ENCODE measurements around the gene SDHB.

DNA sequence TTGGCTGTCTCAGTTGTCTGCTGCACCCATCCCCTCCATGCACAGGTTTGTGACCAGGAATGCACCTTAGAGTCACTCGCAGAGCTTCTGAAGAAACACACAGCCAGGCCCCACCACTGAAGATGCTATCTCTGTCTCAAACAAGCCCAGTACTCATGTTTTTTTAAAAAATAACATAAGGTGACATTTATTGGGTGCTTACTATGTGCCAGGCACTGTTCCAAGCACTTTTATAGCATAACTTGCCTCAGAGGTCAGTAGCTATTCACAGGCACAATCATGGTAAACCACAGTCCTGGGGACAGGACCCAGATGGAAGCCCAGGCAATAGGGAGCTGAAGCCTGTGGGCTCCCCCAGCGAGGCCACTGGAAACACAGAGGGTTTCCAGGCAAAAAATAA is 33.3 kb downstream of the SDHB start:
- TF ChIP-seq, protein P1, sequence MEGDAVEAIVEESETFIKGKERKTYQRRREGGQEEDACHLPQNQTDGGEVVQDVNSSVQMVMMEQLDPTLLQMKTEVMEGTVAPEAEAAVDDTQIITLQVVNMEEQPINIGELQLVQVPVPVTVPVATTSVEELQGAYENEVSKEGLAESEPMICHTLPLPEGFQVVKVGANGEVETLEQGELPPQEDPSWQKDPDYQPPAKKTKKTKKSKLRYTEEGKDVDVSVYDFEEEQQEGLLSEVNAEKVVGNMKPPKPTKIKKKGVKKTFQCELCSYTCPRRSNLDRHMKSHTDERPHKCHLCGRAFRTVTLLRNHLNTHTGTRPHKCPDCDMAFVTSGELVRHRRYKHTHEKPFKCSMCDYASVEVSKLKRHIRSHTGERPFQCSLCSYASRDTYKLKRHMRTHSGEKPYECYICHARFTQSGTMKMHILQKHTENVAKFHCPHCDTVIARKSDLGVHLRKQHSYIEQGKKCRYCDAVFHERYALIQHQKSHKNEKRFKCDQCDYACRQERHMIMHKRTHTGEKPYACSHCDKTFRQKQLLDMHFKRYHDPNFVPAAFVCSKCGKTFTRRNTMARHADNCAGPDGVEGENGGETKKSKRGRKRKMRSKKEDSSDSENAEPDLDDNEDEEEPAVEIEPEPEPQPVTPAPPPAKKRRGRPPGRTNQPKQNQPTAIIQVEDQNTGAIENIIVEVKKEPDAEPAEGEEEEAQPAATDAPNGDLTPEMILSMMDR (IDR thresholded peaks at IDR 0.05 in 8 of 11, conservative IDR thresholded peaks at IDR 0.05 in 3 of 11) = no peak
- TF ChIP-seq POLR2A (IDR thresholded peaks at IDR 0.05) = no peak

Measured in spleen (tissue), 7 donors.